Neural cell (in vitro differentiated cells): Measurements from ENCODE around the gene RASSF4. TPM values are rescaled to one million over a fixed set of nuclear protein-coding genes. Genes with fewer than 3 reads are reported as not detected.

Source experiments
- H2AFZ ChIP-seq: fragments of 200-600, 300-800 bp; sonication (generic), shearing (Covaris generic); 2 replicates; pipeline ENCODE4 v1.6.0; 2014; ENCODE audit warnings: low read depth, mild to moderate bottlenecking, antibody characterized with exemption, low read length, moderate library complexity
- H3F3A ChIP-seq: fragments of 200-600 bp; shearing (Covaris generic); 2 replicates; pipeline ENCODE4 v1.6.1; 2016; ENCODE audit warnings: mild to moderate bottlenecking, moderate library complexity, mixed read lengths, antibody characterized with exemption, low read length; ENCODE audit not compliant: insufficient read depth, poor library complexity, severe bottlenecking
- H3K27ac ChIP-seq: fragments of 200-600, 300-800 bp; sonication (generic), shearing (Covaris generic); 2 replicates; pipeline ENCODE4 v1.5.1; 2014; ENCODE audit warnings: mild to moderate bottlenecking, low read length, moderate library complexity
- H3K27me3 ChIP-seq: fragments of 300-800, 200-600 bp; sonication (generic), shearing (Covaris generic); 2 replicates; pipeline ENCODE4 v1.6.0; 2014; ENCODE audit warnings: mild to moderate bottlenecking, low read depth, low read length, moderate library complexity; ENCODE audit not compliant: insufficient read depth
- H3K36me3 ChIP-seq: fragments of 300-800, 200-600 bp; sonication (generic), shearing (Covaris generic); 2 replicates; pipeline ENCODE4 v1.5.1; 2014; ENCODE audit warnings: mild to moderate bottlenecking, antibody characterized with exemption, low read length, moderate library complexity; ENCODE audit not compliant: insufficient read depth
- H3K4me2 ChIP-seq: fragments of 300-800, 200-600 bp; sonication (generic), shearing (Covaris generic); 2 replicates; pipeline ENCODE4 v1.6.0; 2014; ENCODE audit warnings: mild to moderate bottlenecking, low read length
- H3K4me3 ChIP-seq: fragments of 300-800, 200-600 bp; sonication (generic), shearing (Covaris generic); 2 replicates; pipeline ENCODE4 v1.5.1; 2014; ENCODE audit warnings: mild to moderate bottlenecking, low read length, moderate library complexity
- H3K79me2 ChIP-seq: fragments of 200-600 bp; shearing (Covaris generic); replicated peaks from 2 replicates; pipeline ENCODE4 v1.6.0; 2014; ENCODE audit warnings: mild to moderate bottlenecking, low read length, moderate library complexity; ENCODE audit not compliant: insufficient read depth
- H3K9ac ChIP-seq: fragments of 300-800, 200-600 bp; sonication (generic), shearing (Covaris generic); 2 replicates; pipeline ENCODE4 v1.6.1; 2016; ENCODE audit warnings: mild to moderate bottlenecking, low read length, mixed read lengths
- H3K9me2 ChIP-seq: fragments of 200-600 bp; shearing (Covaris generic); 2 replicates; pipeline ENCODE4 v1.6.1; 2016; ENCODE audit warnings: mild to moderate bottlenecking, low read length, mixed read lengths; ENCODE audit not compliant: insufficient read depth
- H3K9me3 ChIP-seq: fragments of 200-600, 300-800 bp; sonication (generic), shearing (Covaris generic); 2 replicates; pipeline ENCODE4 v1.6.1; 2016; ENCODE audit warnings: mild to moderate bottlenecking, mixed run types, low read length, moderate library complexity, mixed read lengths
- H4K20me1 ChIP-seq: fragments of 200-600 bp; shearing (Covaris generic); 2 replicates; pipeline ENCODE4 v1.6.1; 2016; ENCODE audit warnings: mild to moderate bottlenecking, mixed run types; ENCODE audit not compliant: insufficient read depth
- EP300 ChIP-seq: fragments of 450-650 bp; conservative IDR thresholded peaks from 2 replicates; pipeline ENCODE4 v1.6.1; 2014; ENCODE audit warnings: antibody characterized with exemption, mild to moderate bottlenecking, moderate library complexity; ENCODE audit not compliant: poor library complexity, severe bottlenecking
- EZH2 ChIP-seq: fragments of 200-600, 300-800 bp; shearing (Covaris generic), sonication (generic); IDR thresholded peaks from 2 replicates; pipeline ENCODE4 v1.6.1; 2014; ENCODE audit warnings: antibody characterized with exemption, low read length, borderline replicate concordance, mild to moderate bottlenecking; ENCODE audit not compliant: insufficient read depth, poor library complexity, severe bottlenecking
- MXI1 ChIP-seq: fragments of 450-650 bp; conservative IDR thresholded peaks from 2 replicates; pipeline ENCODE4 v1.6.1; 2014; ENCODE audit warnings: antibody characterized with exemption, mild to moderate bottlenecking; ENCODE audit not compliant: poor library complexity, severe bottlenecking
- POLR2AphosphoS5 ChIP-seq: IDR thresholded peaks from 2 replicates; pipeline ENCODE4 v1.6.1; 2012
- RAD21 ChIP-seq: fragments of 450-650 bp; conservative IDR thresholded peaks from 2 replicates; pipeline ENCODE4 v1.6.1; 2014; ENCODE audit warnings: antibody characterized with exemption, mild to moderate bottlenecking, moderate library complexity
- SMC3 ChIP-seq: fragments of 450-650 bp; conservative IDR thresholded peaks from 2 replicates; pipeline ENCODE4 v1.6.1; 2014; ENCODE audit warnings: antibody characterized with exemption, mild to moderate bottlenecking, moderate library complexity; ENCODE audit not compliant: poor library complexity
- TAF1 ChIP-seq: IDR thresholded peaks from 2 replicates; pipeline ENCODE4 v1.6.1; 2012; ENCODE audit warnings: low read depth
- polyA plus RNA-seq: library from polyadenylated mRNA; depleted of rRNA; stranded (reverse); fragments of >200 nt; gene quantifications from 2 replicates; pipeline ENCODE4 v1.2.3, GENCODE V29; 2014
- TF ChIP-seq, protein P1 (sequence below): fragments of 450-650 bp; IDR thresholded peaks from 2 replicates; pipeline ENCODE4 v1.5.1; 2014; ENCODE audit warnings: antibody characterized with exemption, mild to moderate bottlenecking, moderate library complexity; ENCODE audit not compliant: poor library complexity, severe bottlenecking
- TF ChIP-seq, protein P2 (sequence below): IDR thresholded peaks from 2 replicates; pipeline ENCODE4 v1.6.1; 2012; ENCODE audit warnings: borderline replicate concordance

RASSF4 gene
- polyA plus RNA-seq, 1 donor from 2014 or later = 10.2 TPM

DNA sequence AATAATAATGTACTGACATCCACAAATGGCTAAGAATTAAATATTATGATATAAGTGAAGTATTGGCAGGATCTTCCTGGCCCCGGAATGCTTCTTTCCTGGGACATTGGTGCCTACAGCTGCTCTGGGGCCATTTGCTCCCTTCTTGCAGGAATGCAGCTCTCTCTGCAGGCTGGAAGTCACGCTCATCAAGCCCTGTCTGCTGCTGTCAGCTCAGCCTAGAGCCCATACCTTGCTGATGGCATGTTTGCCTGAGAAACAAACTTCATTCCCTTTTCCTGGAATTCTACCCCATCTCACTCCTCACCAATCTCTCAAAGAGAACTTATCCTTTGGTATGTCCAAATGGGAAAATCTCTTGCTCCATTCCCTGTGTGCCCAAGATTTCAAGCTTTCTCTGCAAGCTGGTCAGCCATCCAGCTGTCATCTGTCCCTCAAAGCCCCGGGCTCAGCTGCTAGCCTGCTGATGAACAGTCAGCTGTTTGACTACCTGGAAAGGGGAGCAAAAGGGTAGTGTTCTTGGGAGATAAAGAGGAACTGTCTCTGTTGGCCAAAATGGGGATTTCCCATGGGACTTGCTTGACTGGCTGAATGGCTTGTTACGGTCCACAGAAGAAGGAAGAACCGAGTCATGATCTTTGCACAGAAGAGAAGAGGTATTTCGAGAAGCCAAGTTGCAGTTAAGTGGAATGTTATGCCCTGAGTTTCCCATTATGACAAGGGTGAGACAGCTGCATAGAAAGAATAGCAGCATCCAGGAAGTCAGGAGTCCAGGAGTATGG is 12.0 kb upstream of the RASSF4 start:
- Histone ChIP-seq H4K20me1 (no peaks in the 10 kb centered on the region), H3K4me2 (no peak overlapping the region), H3K27ac (no peak overlapping the region), H2AFZ (no peak overlapping the region), H3F3A (no peaks in the 10 kb centered on the region), H3K79me2 (no peaks in the 10 kb centered on the region), H3K9me3 (no peaks in the 10 kb centered on the region), H3K9me2 (no peaks in the 10 kb centered on the region), H3K4me3 (no peak overlapping the region), H3K9ac (no peak overlapping the region), H3K27me3 (no peaks in the 10 kb centered on the region), H3K36me3 (no peaks in the 10 kb centered on the region)
- TF ChIP-seq SMC3 = no peak
- TF ChIP-seq POLR2AphosphoS5 = no peak
- TF ChIP-seq, protein P1, sequence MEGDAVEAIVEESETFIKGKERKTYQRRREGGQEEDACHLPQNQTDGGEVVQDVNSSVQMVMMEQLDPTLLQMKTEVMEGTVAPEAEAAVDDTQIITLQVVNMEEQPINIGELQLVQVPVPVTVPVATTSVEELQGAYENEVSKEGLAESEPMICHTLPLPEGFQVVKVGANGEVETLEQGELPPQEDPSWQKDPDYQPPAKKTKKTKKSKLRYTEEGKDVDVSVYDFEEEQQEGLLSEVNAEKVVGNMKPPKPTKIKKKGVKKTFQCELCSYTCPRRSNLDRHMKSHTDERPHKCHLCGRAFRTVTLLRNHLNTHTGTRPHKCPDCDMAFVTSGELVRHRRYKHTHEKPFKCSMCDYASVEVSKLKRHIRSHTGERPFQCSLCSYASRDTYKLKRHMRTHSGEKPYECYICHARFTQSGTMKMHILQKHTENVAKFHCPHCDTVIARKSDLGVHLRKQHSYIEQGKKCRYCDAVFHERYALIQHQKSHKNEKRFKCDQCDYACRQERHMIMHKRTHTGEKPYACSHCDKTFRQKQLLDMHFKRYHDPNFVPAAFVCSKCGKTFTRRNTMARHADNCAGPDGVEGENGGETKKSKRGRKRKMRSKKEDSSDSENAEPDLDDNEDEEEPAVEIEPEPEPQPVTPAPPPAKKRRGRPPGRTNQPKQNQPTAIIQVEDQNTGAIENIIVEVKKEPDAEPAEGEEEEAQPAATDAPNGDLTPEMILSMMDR = no peak
- TF ChIP-seq EP300 = no peak
- TF ChIP-seq EZH2 = no peak
- TF ChIP-seq MXI1 = no peak
- TF ChIP-seq TAF1 = no peak
- TF ChIP-seq, protein P2, sequence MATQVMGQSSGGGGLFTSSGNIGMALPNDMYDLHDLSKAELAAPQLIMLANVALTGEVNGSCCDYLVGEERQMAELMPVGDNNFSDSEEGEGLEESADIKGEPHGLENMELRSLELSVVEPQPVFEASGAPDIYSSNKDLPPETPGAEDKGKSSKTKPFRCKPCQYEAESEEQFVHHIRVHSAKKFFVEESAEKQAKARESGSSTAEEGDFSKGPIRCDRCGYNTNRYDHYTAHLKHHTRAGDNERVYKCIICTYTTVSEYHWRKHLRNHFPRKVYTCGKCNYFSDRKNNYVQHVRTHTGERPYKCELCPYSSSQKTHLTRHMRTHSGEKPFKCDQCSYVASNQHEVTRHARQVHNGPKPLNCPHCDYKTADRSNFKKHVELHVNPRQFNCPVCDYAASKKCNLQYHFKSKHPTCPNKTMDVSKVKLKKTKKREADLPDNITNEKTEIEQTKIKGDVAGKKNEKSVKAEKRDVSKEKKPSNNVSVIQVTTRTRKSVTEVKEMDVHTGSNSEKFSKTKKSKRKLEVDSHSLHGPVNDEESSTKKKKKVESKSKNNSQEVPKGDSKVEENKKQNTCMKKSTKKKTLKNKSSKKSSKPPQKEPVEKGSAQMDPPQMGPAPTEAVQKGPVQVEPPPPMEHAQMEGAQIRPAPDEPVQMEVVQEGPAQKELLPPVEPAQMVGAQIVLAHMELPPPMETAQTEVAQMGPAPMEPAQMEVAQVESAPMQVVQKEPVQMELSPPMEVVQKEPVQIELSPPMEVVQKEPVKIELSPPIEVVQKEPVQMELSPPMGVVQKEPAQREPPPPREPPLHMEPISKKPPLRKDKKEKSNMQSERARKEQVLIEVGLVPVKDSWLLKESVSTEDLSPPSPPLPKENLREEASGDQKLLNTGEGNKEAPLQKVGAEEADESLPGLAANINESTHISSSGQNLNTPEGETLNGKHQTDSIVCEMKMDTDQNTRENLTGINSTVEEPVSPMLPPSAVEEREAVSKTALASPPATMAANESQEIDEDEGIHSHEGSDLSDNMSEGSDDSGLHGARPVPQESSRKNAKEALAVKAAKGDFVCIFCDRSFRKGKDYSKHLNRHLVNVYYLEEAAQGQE = no peak
- no peak for TF ChIP-seq RAD21

DNA sequence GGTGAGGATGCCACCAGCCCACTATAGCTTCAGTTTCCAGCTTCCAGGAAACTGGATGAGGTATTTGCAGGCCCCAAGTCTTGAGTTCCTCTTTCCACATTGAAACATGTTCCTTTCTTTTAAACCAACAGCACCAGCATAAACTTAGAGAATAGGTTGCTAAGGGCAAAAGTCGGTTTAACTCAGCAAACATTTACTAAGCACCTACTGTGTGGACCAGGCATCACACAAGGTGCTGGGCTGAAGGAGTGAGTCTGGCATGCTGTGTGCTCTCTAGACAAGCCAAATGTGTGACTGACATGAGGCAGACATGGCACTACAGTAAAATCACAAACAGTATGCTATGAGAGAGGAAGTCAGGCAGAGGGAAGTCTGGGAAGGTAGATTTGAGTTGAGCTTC is 11.0 kb upstream of the RASSF4 start:
- no peaks in the 10 kb centered on the region for H3K9me3 ChIP-seq
- no peak overlapping the region for H3K4me3 ChIP-seq
- no peaks in the 10 kb centered on the region for H3K9me2 ChIP-seq
- TF ChIP-seq POLR2AphosphoS5 (no peak), EZH2 (no peak), RAD21 (no peak), EP300 (no peak), SMC3 (no peak), TAF1 (no peak)
- H3K27ac ChIP-seq = no peak overlapping the region
- no peaks in the 10 kb centered on the region for H3K79me2 ChIP-seq
- H4K20me1 ChIP-seq = no peaks in the 10 kb centered on the region
- H3K9ac ChIP-seq = no peak overlapping the region
- no peaks in the 10 kb centered on the region for H3K27me3 ChIP-seq
- no peak overlapping the region for H3K4me2 ChIP-seq
- no peaks in the 10 kb centered on the region for H3K36me3 ChIP-seq
- no peaks in the 10 kb centered on the region for H3F3A ChIP-seq
- H2AFZ ChIP-seq = no peak overlapping the region
